T-cell (primary cell): ENCODE measurements around the gene MEMO1. TPM values are rescaled to one million over a fixed set of nuclear protein-coding genes. Genes with fewer than 3 reads are reported as not detected.
"Not testable (repeated sequence)": the region's sequence is repeated elsewhere in the genome, so short reads cannot be mapped to it uniquely, and the experiment has no call there.

Experiments
- ATAC-seq, 4 experiments: fragments of 200-7000 bp in 3 of 4; fragments of 150-1000 bp in 1 of 4; cut with Tn5 transposase; replicated peaks in 1 of 4; 1 replicate in 3 of 4; 2 replicates in 1 of 4; pipeline ENCODE4 v1.10.0; 2021; ENCODE audit warnings: moderate library complexity in 3 of 4, mild to moderate bottlenecking in 2 of 4, moderate number of reproducible peaks in 1 of 4
- CTCF ChIA-PET, 2 donors: fragments of 300-600 bp; sonication (Branson Sonifier 250); formaldehyde crosslinking; loops; one replicate each; lab custom pipeline; 2022; ENCODE audit warnings: antibody characterized with exemption in 2 of 2; lab: Charles Lee
- POLR2A ChIA-PET, 2 donors: fragments of 300-600 bp; sonication (Branson Sonifier 250); formaldehyde crosslinking; loops; one replicate each; lab custom pipeline; 2022; ENCODE audit warnings: antibody characterized with exemption in 2 of 2; lab: Charles Lee
- DNase-seq, 35 experiments: peaks; one replicate each; pipeline versions ENCODE4 v3.0.0 to v3.0.0-alpha.2; 2013 to 2023
- H3K27ac ChIP-seq: one replicate; pipeline ENCODE4 v1.5.1; 2013; ENCODE audit warnings: low read length
- H3K27me3 ChIP-seq, 2 experiments: replicated peaks in 1 of 2; 1 replicate in 1 of 2; 2 replicates in 1 of 2; pipeline versions ENCODE4 v1.6.1 to v1.7.0; 2013; ENCODE audit warnings: low read length in 1 of 2, mixed read lengths in 1 of 2; ENCODE audit not compliant: control insufficient read depth in 2 of 2, insufficient read depth in 2 of 2; ENCODE audit errors: extremely low read depth in 1 of 2
- H3K36me3 ChIP-seq, 2 donors: 1 replicate in 1 of 2; 2 replicates in 1 of 2; pipeline versions ENCODE4 v1.6.1 to v1.7.0; 2013; ENCODE audit warnings: low read length in 1 of 2; ENCODE audit not compliant: control insufficient read depth in 2 of 2, insufficient read depth in 1 of 2; ENCODE audit errors: extremely low read depth in 1 of 2
- H3K4me1 ChIP-seq, 2 experiments: 1 replicate in 1 of 2; 2 replicates in 1 of 2; pipeline versions ENCODE4 v1.6.1 to v1.7.0; 2013; ENCODE audit warnings: low read length in 2 of 2, mixed read lengths in 1 of 2; ENCODE audit not compliant: insufficient read depth in 2 of 2, control insufficient read depth in 1 of 2; ENCODE audit errors: extremely low read depth in 1 of 2
- H3K4me3 ChIP-seq, 2 donors: 1 replicate in 1 of 2; 2 replicates in 1 of 2; pipeline versions ENCODE4 v1.5.1 to v1.7.0; 2013; ENCODE audit warnings: mild to moderate bottlenecking in 2 of 2, low read length in 1 of 2, moderate library complexity in 1 of 2; ENCODE audit not compliant: control insufficient read depth in 1 of 2; ENCODE audit errors: extremely low read depth in 1 of 2
- H3K9me3 ChIP-seq: 2 replicates; pipeline ENCODE4 v1.7.0; 2013
- H3K27ac Mint-ChIP-seq, 2 donors: one replicate each; pipeline ENCODE4 v1.8.0; 2020 to 2021; ENCODE audit warnings: mild to moderate bottlenecking in 2 of 2, mixed read lengths in 2 of 2
- H3K27me3 Mint-ChIP-seq, 2 donors: one replicate each; pipeline ENCODE4 v1.8.0; 2021 to 2022; ENCODE audit warnings: mixed read lengths in 2 of 2
- H3K36me3 Mint-ChIP-seq: one replicate; pipeline ENCODE4 v1.8.0; 2021; ENCODE audit warnings: mixed read lengths
- H3K4me1 Mint-ChIP-seq, 3 donors: one replicate each; pipeline ENCODE4 v1.8.0; 2020 to 2022; ENCODE audit warnings: mixed read lengths in 3 of 3, mild to moderate bottlenecking in 1 of 3
- H3K4me3 Mint-ChIP-seq, 3 donors: one replicate each; pipeline ENCODE4 v1.8.0; 2020 to 2022; ENCODE audit warnings: mild to moderate bottlenecking in 3 of 3, mixed read lengths in 3 of 3, moderate library complexity in 3 of 3
- H3K9me3 Mint-ChIP-seq, 3 donors: one replicate each; pipeline ENCODE4 v1.8.0; 2020 to 2022; ENCODE audit warnings: mixed read lengths in 3 of 3
- WGBS: methylation state at CpG from one replicate; pipeline ENCODE4 v1.1.5; 2013; ENCODE audit warnings: missing lambda C conversion rate; ENCODE audit not compliant: insufficient coverage; 5-methylcytosine and 5-hydroxymethylcytosine counted together
- total RNA-seq, 35 experiments: library from RNA in 6 of 35; stranded (reverse) in 6 of 35; fragments of 120-200 nt in 1 of 35; gene quantifications; one replicate each; pipeline versions ENCODE4 v1.2.1 to v1.2.4 and lab custom pipeline; 2013 to 2026

The MEMO1 gene
- total RNA-seq, 5 donors from 2014 or later (not counting 1 experiment from before 2014, with no cell fraction given): 35.0 to 46.3 (median 41.5) TPM

GRCh38 chr2:31922542-31923408 is 88.0 kb downstream of the MEMO1 start:
- no peaks in the 10 kb centered on the region for H3K9me3 ChIP-seq
- no peaks in the 10 kb centered on the region for H3K4me1 ChIP-seq
- H3K27ac Mint-ChIP-seq: no peak overlapping the region
- WGBS: 100% methylated on average over 3 of the region's 9 CpGs
- ChIA-PET POLR2A (interaction anchor here in 1 of 2 donors (0.6 kb wide), 1 partner anchor 115 kb away, joined by 3 read pairs; no protein-coding TSS in a partner anchor), CTCF (no interaction called here)
- no peak overlapping the region for H3K27ac ChIP-seq
- H3K9me3 Mint-ChIP-seq: no peaks in the 10 kb centered on the region
- ATAC-seq: no peak
- no peak overlapping the region for H3K4me3 ChIP-seq
- H3K4me3 Mint-ChIP-seq: no peak overlapping the region
- H3K36me3 ChIP-seq: peaks cover 0 to 5% of the 10 kb centered on the region in 2 donors
- peaks cover 39% of the 10 kb centered on the region for H3K36me3 Mint-ChIP-seq
- DNase-seq: no peak
- no peaks in the 10 kb centered on the region for H3K27me3 ChIP-seq
- no peaks in the 10 kb centered on the region for H3K27me3 Mint-ChIP-seq
- H3K4me1 Mint-ChIP-seq: peaks cover 1 to 8% (median 5%) of the 10 kb centered on the region in 3 donors

- Histone ChIP-seq H3K4me3 (no peak overlapping the region), H3K9me3 (no peaks in the 10 kb centered on the region), H3K4me1 (no peaks in the 10 kb centered on the region), H3K27ac (no peak overlapping the region), H3K36me3 (peaks cover 0 to 2% of the 10 kb centered on the region in 2 donors), H3K27me3 (no peaks in the 10 kb centered on the region)
- ATAC-seq (no peak), DNase-seq (no peak)
- ChIA-PET POLR2A (interaction anchor here in 1 of 2 donors (0.6 kb wide), 1 partner anchor 106 kb away, joined by 9 read pairs; no protein-coding TSS in a partner anchor), CTCF (no interaction called here)
- Mint-ChIP-seq H3K9me3 (no peaks in the 10 kb centered on the region), H3K27ac (no peak overlapping the region), H3K27me3 (no peaks in the 10 kb centered on the region), H3K4me3 (no peak overlapping the region), H3K36me3 (peaks cover 38% of the 10 kb centered on the region), H3K4me1 (peaks cover 1 to 8% (median 5%) of the 10 kb centered on the region in 3 donors)
- WGBS: 100% methylated on average over 1 of the region's 1 CpG
Observed at GRCh38 chr2:31920962-31921361, 89.8 kb downstream of the MEMO1 start.

- WGBS: no CpG with 5 or more reads among the region's 3 CpGs
- Mint-ChIP-seq H3K4me3 (no peak overlapping the region), H3K4me1 (peaks cover 0 to 8% (median 5%) of the 10 kb centered on the region in 3 donors), H3K27me3 (no peaks in the 10 kb centered on the region), H3K27ac (no peak overlapping the region), H3K36me3 (peaks cover 26% of the 10 kb centered on the region), H3K9me3 (no peaks in the 10 kb centered on the region)
- no peaks in the 10 kb centered on the region for H3K27me3 ChIP-seq
- no peaks in the 10 kb centered on the region for H3K36me3 ChIP-seq
- DNase-seq (no peak), ATAC-seq (no peak)
- H3K4me3 ChIP-seq: no peak overlapping the region
- CTCF ChIA-PET: no interaction called here
- no peak overlapping the region for H3K27ac ChIP-seq
- H3K9me3 ChIP-seq: no peaks in the 10 kb centered on the region
- POLR2A ChIA-PET: no interaction called here
- H3K4me1 ChIP-seq: no peaks in the 10 kb centered on the region
Observed at GRCh38 chr2:31919499-31919898, 91.3 kb downstream of the MEMO1 start.

- Mint-ChIP-seq H3K9me3 (no peaks in the 10 kb centered on the region), H3K36me3 (peaks cover 50% of the 10 kb centered on the region), H3K27ac (no peak overlapping the region), H3K27me3 (no peaks in the 10 kb centered on the region), H3K4me3 (no peak overlapping the region), H3K4me1 (peaks cover 14 to 23% (median 19%) of the 10 kb centered on the region in 3 donors)
- Histone ChIP-seq H3K4me1 (peaks cover 0 to 2% of the 10 kb centered on the region in 2 experiments), H3K27me3 (no peaks in the 10 kb centered on the region), H3K9me3 (no peaks in the 10 kb centered on the region), H3K27ac (no peak overlapping the region), H3K36me3 (peaks cover 0 to 4% of the 10 kb centered on the region in 2 donors), H3K4me3 (no peak overlapping the region)
- no peak for DNase-seq
- POLR2A ChIA-PET: interaction anchor here in 1 of 2 donors (0.5 kb wide), 1 partner anchor 118 kb away, joined by 6 read pairs; no protein-coding TSS in a partner anchor
- CTCF ChIA-PET: no interaction called here
- no peak for ATAC-seq
Observed at GRCh38 chr2:31909661-31910060, 101.1 kb downstream of the MEMO1 start.

GRCh38 chr2:31907491-31907890 is 103.3 kb downstream of the MEMO1 start:
- H3K27ac ChIP-seq, H3K9me3 ChIP-seq, ATAC-seq, DNase-seq, H3K4me3 Mint-ChIP-seq, H3K27me3 ChIP-seq, H3K9me3 Mint-ChIP-seq, H3K27ac Mint-ChIP-seq, H3K4me3 ChIP-seq, H3K36me3 ChIP-seq, H3K27me3 Mint-ChIP-seq, H3K4me1 ChIP-seq, POLR2A ChIA-PET: not testable (repeated sequence)
- WGBS: no CpG with 5 or more reads among the region's 6 CpGs
- CTCF ChIA-PET: interaction anchor here in 1 of 2 donors (0.7 kb wide), 1 partner anchor 43 kb away, joined by 4 read pairs; no protein-coding TSS in a partner anchor
- Mint-ChIP-seq H3K4me1 (peaks cover 23 to 36% (median 31%) of the 10 kb centered on the region in 3 donors), H3K36me3 (peaks cover 52% of the 10 kb centered on the region)

GRCh38 chr2:31903109-31903780 is 107.6 kb downstream of the MEMO1 start:
- ATAC-seq (no peak), DNase-seq (no peak)
- Mint-ChIP-seq H3K4me3 (no peak overlapping the region), H3K4me1 (peaks cover 12 to 25% (median 18%) of the 10 kb centered on the region in 3 donors), H3K9me3 (peaks cover 3 to 12% (median 7%) of the 10 kb centered on the region in 3 donors), H3K36me3 (peaks cover 61% of the 10 kb centered on the region), H3K27ac (peak overlapping the region; percentile 10 to 75), H3K27me3 (no peaks in the 10 kb centered on the region)
- Histone ChIP-seq H3K9me3 (no peaks in the 10 kb centered on the region), H3K4me3 (no peak overlapping the region), H3K36me3 (peaks cover 10 to 15% of the 10 kb centered on the region in 2 donors), H3K4me1 (peaks cover 0 to 2% of the 10 kb centered on the region in 2 experiments), H3K27me3 (no peaks in the 10 kb centered on the region), H3K27ac (no peak overlapping the region)
- POLR2A ChIA-PET: no interaction called here
- CTCF ChIA-PET: interaction anchor here (0.6 to 0.7 kb wide), 2 partner anchors 15 to 225 kb away, joined by 3 read pairs; no protein-coding TSS in a partner anchor
- no CpG with 5 or more reads among the region's 4 CpGs for WGBS
